Endothelial cell of umbilical vein (primary cell): ENCODE measurements around the gene NOPCHAP1. TPM values are rescaled to one million over a fixed set of nuclear protein-coding genes. Genes with fewer than 3 reads are reported as not detected.
"Not testable (repeated sequence)": the region's sequence is repeated elsewhere in the genome, so short reads cannot be mapped to it uniquely, and the experiment has no call there.

ENCODE experiments used
- BruUV-seq: library from RNA; stranded (reverse); fragments of 400-500 nt; replicated peaks from 2 replicates; lab custom pipeline; 2021; lab: Mats Ljungman, UMichigan
- CTCF ChIA-PET: fragments of 300-600, 350-600 bp; sonication (Branson Sonifier 250); formaldehyde crosslinking; loops from one replicate; lab custom pipeline; 2021; ENCODE audit warnings: antibody characterized with exemption, inconsistent platforms; lab: Charles Lee
- POLR2A ChIA-PET: fragments of 300-600, 350-600 bp; sonication (Branson Sonifier 250); formaldehyde crosslinking; loops from one replicate; lab custom pipeline; 2021; ENCODE audit warnings: antibody characterized with exemption, inconsistent platforms; lab: Charles Lee
- DNase-seq: peaks from one replicate; pipeline ENCODE4 v3.0.0-alpha.2; 2011; ENCODE audit warnings: low read depth, low spot score
- FAIRE-seq: peaks from 2 replicates; lab custom pipeline; 2011; peaks lifted over from hg19 to GRCh38; lab: Jason Lieb, UNC
- H2AFZ ChIP-seq: 2 replicates; pipeline ENCODE4 v1.6.0; 2012; ENCODE audit warnings: low read depth, low read length, control low read depth, inconsistent platforms
- H3K27ac ChIP-seq: 2 replicates; pipeline ENCODE4 v1.5.1; 2011; ENCODE audit warnings: low read depth, mild to moderate bottlenecking, control low read depth, low read length, moderate library complexity; ENCODE audit not compliant: insufficient read depth
- H3K27me3 ChIP-seq, 2 experiments: 2 replicates each; pipeline versions ENCODE4 v1.6.0 to v1.6.1; 2011; ENCODE audit warnings: low read length in 2 of 2, mixed read lengths in 1 of 2; ENCODE audit not compliant: control insufficient read depth in 2 of 2, insufficient read depth in 2 of 2
- H3K36me3 ChIP-seq, 2 experiments: 2 replicates in 1 of 2; 3 replicates in 1 of 2; pipeline ENCODE4 v1.5.1; 2011; ENCODE audit warnings: low read length in 2 of 2, mild to moderate bottlenecking in 1 of 2, moderate library complexity in 1 of 2; ENCODE audit not compliant: control insufficient read depth in 2 of 2, insufficient read depth in 2 of 2; ENCODE audit errors: extremely low read depth in 1 of 2
- H3K4me1 ChIP-seq: 3 replicates; pipeline ENCODE4 v1.5.1; 2011; ENCODE audit warnings: mild to moderate bottlenecking, low read length; ENCODE audit not compliant: control insufficient read depth, insufficient read depth; ENCODE audit errors: extremely low read depth
- H3K4me2 ChIP-seq: 2 replicates; pipeline ENCODE4 v1.6.1; 2011; ENCODE audit warnings: low read length, control low read depth, mixed read lengths; ENCODE audit not compliant: insufficient read depth
- H3K4me3 ChIP-seq, 3 experiments: fragments of 200-600 bp in 1 of 3; sonication (generic), shearing (Covaris generic) in 1 of 3; replicated peaks in 1 of 3; 2 replicates each; pipeline ENCODE4 v1.5.1; 2011 to 2016; ENCODE audit warnings: control low read depth in 3 of 3, low read length in 3 of 3, mild to moderate bottlenecking in 2 of 3, inconsistent platforms in 1 of 3, low read depth in 1 of 3, moderate library complexity in 1 of 3; ENCODE audit not compliant: insufficient read depth in 1 of 3
- H3K79me2 ChIP-seq: 2 replicates; pipeline ENCODE4 v1.6.0; 2012; ENCODE audit warnings: low read length, inconsistent platforms; ENCODE audit not compliant: control insufficient read depth, insufficient read depth
- H3K9ac ChIP-seq: replicated peaks from 2 replicates; pipeline ENCODE3; 2011; ENCODE audit warnings: low read length, control low read depth; ENCODE audit not compliant: insufficient read depth; ENCODE audit errors: extremely low read depth
- H3K9me1 ChIP-seq: replicated peaks from 3 replicates; pipeline ENCODE4 v1.6.0; 2011; ENCODE audit warnings: mild to moderate bottlenecking, low read length; ENCODE audit not compliant: control insufficient read depth, insufficient read depth; ENCODE audit errors: extremely low read depth
- H3K9me3 ChIP-seq: replicated peaks from 2 replicates; pipeline ENCODE4 v1.5.1; 2012; ENCODE audit warnings: low read length, inconsistent platforms; ENCODE audit not compliant: control insufficient read depth, insufficient read depth
- H4K20me1 ChIP-seq: replicated peaks from 2 replicates; pipeline ENCODE3; 2011; ENCODE audit warnings: mild to moderate bottlenecking, low read length; ENCODE audit not compliant: control insufficient read depth, insufficient read depth; ENCODE audit errors: extremely low read depth
- dilution Hi-C: fragments of 300-500 bp; cut with MboI; formaldehyde crosslinking; loops from one replicate; pipeline ENCODE4 v1.15.0; 2019; ENCODE audit warnings: low sequenced_read_pairs; ENCODE audit not compliant: extremely low pct_ligation_motif_present
- intact Hi-C: fragments of 100-400 bp; cut with micrococcal nuclease; formaldehyde crosslinking; loops from one replicate; pipeline ENCODE4 v1.10.0; 2022
- polyA plus RNA-seq, 4 experiments: library from polyadenylated mRNA; depleted of rRNA in 3 of 4; stranded (reverse) in 3 of 4; unstranded in 1 of 4; fragments of >200 nt; gene quantifications; 2 replicates each; pipeline versions ENCODE4 v1.2.1 to v1.2.3, GENCODE V29; 2011 to 2012; ENCODE audit warnings: missing spikeins in 1 of 4
- total RNA-seq: library from RNA; stranded (reverse); gene quantifications from 2 replicates; pipeline ENCODE4 v1.2.3, GENCODE V29; 2021
- TF ChIP-seq, protein P1 (sequence below): IDR thresholded peaks from 2 replicates; pipeline ENCODE4 v1.6.1; 2011; ENCODE audit not compliant: insufficient read depth, insufficient read length

The NOPCHAP1 gene
- total and polyA plus RNA-seq, 2 donors (not counting 3 experiments of a cell fraction or from before 2014, with no cell fraction given): 6.1 to 17.8 TPM

- DNase-seq (no peak), FAIRE-seq (no peak)
- H3K27me3 ChIP-seq: no peaks in the 10 kb centered on the region
- H3K36me3 ChIP-seq: no peaks in the 10 kb centered on the region
- H3K4me2 ChIP-seq: no peak overlapping the region
- H3K4me1 ChIP-seq: no peaks in the 10 kb centered on the region
- CTCF ChIA-PET: interaction anchor here (1.6 kb wide), 1 partner anchor 87 kb away, joined by 3 read pairs; no protein-coding TSS in a partner anchor
- no TSS peak for BruUV-seq
- H3K4me3 ChIP-seq: no peak overlapping the region
- TF ChIP-seq, protein P1, sequence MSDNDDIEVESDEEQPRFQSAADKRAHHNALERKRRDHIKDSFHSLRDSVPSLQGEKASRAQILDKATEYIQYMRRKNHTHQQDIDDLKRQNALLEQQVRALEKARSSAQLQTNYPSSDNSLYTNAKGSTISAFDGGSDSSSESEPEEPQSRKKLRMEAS: no peak
- H4K20me1 ChIP-seq: no peaks in the 10 kb centered on the region
- no peaks in the 10 kb centered on the region for H3K79me2 ChIP-seq
- intact Hi-C loops (no loop called here), dilution Hi-C loops (no loop called here)
- POLR2A ChIA-PET: no interaction called here
- no peaks in the 10 kb centered on the region for H3K9me3 ChIP-seq
- H2AFZ ChIP-seq: no peak overlapping the region
- H3K9ac ChIP-seq: no peak overlapping the region
- H3K27ac ChIP-seq: no peak overlapping the region
- no peaks in the 10 kb centered on the region for H3K9me1 ChIP-seq
Measured at GRCh38 chr12:104944252-104944651, 41.9 kb upstream of the NOPCHAP1 start.

DNA sequence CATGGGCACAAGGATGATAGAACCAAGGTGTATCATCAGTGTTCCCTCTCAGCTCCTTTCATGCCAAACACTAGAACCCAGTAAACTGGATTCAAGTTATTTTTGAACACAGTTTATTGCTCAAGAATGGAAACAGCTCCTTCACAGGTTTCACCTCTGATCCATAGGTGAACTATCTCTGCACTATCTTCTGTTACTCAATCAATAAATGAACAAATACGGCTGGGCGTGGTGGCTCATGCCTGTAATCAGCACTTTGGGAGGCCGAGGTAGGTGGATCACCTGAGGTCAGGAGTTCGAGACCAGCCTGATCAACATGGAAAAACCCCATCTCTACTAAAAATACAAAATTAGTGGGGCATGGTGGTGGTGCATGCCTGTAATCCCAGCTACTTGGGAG, 37.4 kb upstream of the NOPCHAP1 start:
- H4K20me1 ChIP-seq, H3K9ac ChIP-seq, H3K4me2 ChIP-seq, dilution Hi-C loops, H3K4me3 ChIP-seq, DNase-seq, H3K79me2 ChIP-seq, FAIRE-seq, H3K9me1 ChIP-seq, H3K27ac ChIP-seq, H3K27me3 ChIP-seq, POLR2A ChIA-PET, BruUV-seq, H3K36me3 ChIP-seq, intact Hi-C loops, H3K9me3 ChIP-seq, H2AFZ ChIP-seq: not testable (repeated sequence)
- H3K4me1 ChIP-seq: peaks cover 20% of the 10 kb centered on the region
- CTCF ChIA-PET: interaction anchor here (0.8 to 1.0 kb wide), 2 partner anchors 9 to 10 kb away, joined by 4 read pairs; partner anchors contain the start of gene SLC41A2
